K562 (cell line): ENCODE results near the gene CCDC27. TPM values are rescaled to one million over a fixed set of nuclear protein-coding genes. Genes with fewer than 3 reads are reported as not detected.

Source experiments
- ATAC-seq: fragments of 200-7000 bp; cut with Tn5 transposase; 3 replicates; pipeline ENCODE4 v1.9.1; 2020; ENCODE audit warnings: moderate library complexity
- BruUV-seq: library from RNA; stranded (reverse); fragments of 400-500 nt; replicated peaks from 2 replicates; lab custom pipeline; 2021; lab: Mats Ljungman, UMichigan
- CTCF ChIA-PET: fragments of 300-600 bp; formaldehyde crosslinking; extraction: SDS; loops from one replicate; lab custom pipeline; 2021; ENCODE audit warnings: low intra/inter-chr PET ratio; lab: Yijun Ruan, JAX
- POLR2A ChIA-PET: fragments of 300-600, 350-650 bp; sonication (Branson Sonifier 250); formaldehyde crosslinking; extraction: SDS; loops from one replicate; lab custom pipeline; 2021; ENCODE audit warnings: antibody characterized with exemption, inconsistent platforms; lab: Yijun Ruan, JAX
- DNase-seq, 4 experiments: peaks; one replicate each; pipeline versions ENCODE4 v3.0.0 to v3.0.0-alpha.2; 2011 to 2018; ENCODE audit warnings: low spot score in 3 of 4, mixed read lengths in 3 of 4; ENCODE audit errors: extremely low read depth in 1 of 4
- FAIRE-seq: peaks from 2 replicates; lab custom pipeline; 2011; peaks lifted over from hg19 to GRCh38; lab: Jason Lieb, UNC
- H2AFZ ChIP-seq: 2 replicates; pipeline ENCODE4 v1.6.0; 2011; ENCODE audit warnings: low read depth, low read length, control low read depth, inconsistent platforms
- H3K27ac ChIP-seq: fragments of 200-600 bp; 3 replicates; pipeline ENCODE4 v1.8.0; 2011; ENCODE audit warnings: low read depth, mild to moderate bottlenecking, control low read depth, inconsistent platforms, low read length, moderate library complexity, mixed read lengths; ENCODE audit errors: extremely low read depth
- H3K27me3 ChIP-seq, 2 experiments: fragments of 300-600 bp in 1 of 2; 2 replicates in 1 of 2; 3 replicates in 1 of 2; pipeline versions ENCODE4 v1.6.0 to v1.8.0; 2011; ENCODE audit warnings: inconsistent platforms in 2 of 2, low read length in 2 of 2, mild to moderate bottlenecking in 1 of 2, mixed read lengths in 1 of 2, moderate library complexity in 1 of 2; ENCODE audit not compliant: control insufficient read depth in 2 of 2, insufficient read depth in 2 of 2
- H3K36me3 ChIP-seq: fragments of 300-600 bp; 3 replicates; pipeline ENCODE4 v1.8.0; 2011; ENCODE audit warnings: mild to moderate bottlenecking, low read length, inconsistent platforms; ENCODE audit not compliant: control insufficient read depth, insufficient read depth
- H3K4me1 ChIP-seq, 2 experiments: fragments of 200-600 bp in 1 of 2; replicated peaks in 1 of 2; 2 replicates in 1 of 2; 3 replicates in 1 of 2; pipeline versions ENCODE4 v1.5.1 to v1.8.0; 2011; ENCODE audit warnings: inconsistent platforms in 2 of 2, low read length in 2 of 2, mild to moderate bottlenecking in 1 of 2, mixed read lengths in 1 of 2, moderate library complexity in 1 of 2; ENCODE audit not compliant: control insufficient read depth in 2 of 2, insufficient read depth in 2 of 2
- H3K4me2 ChIP-seq: 2 replicates; pipeline ENCODE4 v1.6.1; 2011; ENCODE audit warnings: low read length, control low read depth, inconsistent platforms, mixed read lengths; ENCODE audit not compliant: insufficient read depth
- H3K4me3 ChIP-seq: fragments of 200-600 bp; sonication (generic), shearing (Covaris generic); 2 replicates; pipeline ENCODE4 v1.5.1; 2016; ENCODE audit warnings: control low read depth, inconsistent platforms
- H3K79me2 ChIP-seq: fragments of 200-600 bp; 3 replicates; pipeline ENCODE4 v1.8.0; 2011; ENCODE audit warnings: low read length, inconsistent platforms; ENCODE audit not compliant: control insufficient read depth, insufficient read depth
- H3K9ac ChIP-seq, 2 experiments: 2 replicates each; pipeline versions ENCODE4 v1.6.0 to v1.6.1; 2011; ENCODE audit warnings: low read depth in 2 of 2, low read length in 2 of 2, control low read depth in 1 of 2, inconsistent platforms in 1 of 2, mild to moderate bottlenecking in 1 of 2, mixed read lengths in 1 of 2; ENCODE audit not compliant: insufficient read depth in 1 of 2
- H3K9me1 ChIP-seq: one replicate; pipeline ENCODE4 v1.6.0; 2011; ENCODE audit warnings: inconsistent platforms, mild to moderate bottlenecking, low read length, moderate library complexity; ENCODE audit not compliant: control insufficient read depth, insufficient read depth
- H3K9me3 ChIP-seq: replicated peaks from 2 replicates; pipeline ENCODE4 v1.5.1; 2011; ENCODE audit warnings: low read depth, low read length, inconsistent platforms; ENCODE audit not compliant: control insufficient read depth, insufficient read depth
- H4K20me1 ChIP-seq: replicated peaks from 2 replicates; pipeline ENCODE4 v1.6.1; 2011; ENCODE audit warnings: low read length, inconsistent platforms, mixed read lengths; ENCODE audit not compliant: control insufficient read depth, insufficient read depth
- ARID1B ChIP-seq: fragments of 450-650 bp; IDR thresholded peaks from 2 replicates; pipeline ENCODE4 v1.6.1; 2016; ENCODE audit warnings: antibody characterized with exemption, mild to moderate bottlenecking, inconsistent platforms
- CBX8 ChIP-seq: fragments of 200-600 bp; sonication (generic); IDR thresholded peaks from 2 replicates; pipeline ENCODE4 v1.6.1; 2012; ENCODE audit warnings: borderline replicate concordance, mixed run types, low read depth, mild to moderate bottlenecking, moderate library complexity, mixed read lengths, low read length, control low read depth, inconsistent platforms; ENCODE audit not compliant: poor library complexity, severe bottlenecking; ENCODE audit errors: extremely low read depth
- CHAMP1 ChIP-seq: fragments of 450-650 bp; IDR thresholded peaks from 2 replicates; pipeline ENCODE4 v1.6.1; 2016; ENCODE audit warnings: mild to moderate bottlenecking
- CHD1 ChIP-seq: fragments of 200-600 bp; sonication (generic); IDR thresholded peaks from one replicate; pipeline ENCODE4 v1.6.1; 2012; ENCODE audit warnings: mild to moderate bottlenecking, moderate library complexity, low read length, inconsistent platforms
- CREBBP ChIP-seq: IDR thresholded peaks from one replicate; pipeline ENCODE4 v1.6.1; 2012; ENCODE audit warnings: low read depth, mild to moderate bottlenecking, control low read depth, inconsistent platforms, low read length
- IRF2 ChIP-seq: sonication (generic); formaldehyde crosslinking; IDR thresholded peaks from 2 replicates; pipeline ENCODE4 v1.8.1; 2022; ENCODE audit warnings: mild to moderate bottlenecking, missing genetic modification reagents
- JUND ChIP-seq, 2 experiments: IDR thresholded peaks; 2 replicates in 1 of 2; 3 replicates in 1 of 2; pipeline ENCODE4 v1.6.1; 2011; ENCODE audit warnings: borderline replicate concordance in 2 of 2, low read depth in 2 of 2, low read length in 2 of 2, improper control_type of control experiment in 1 of 2, missing biosample characterization in 1 of 2, missing genetic modification characterization in 1 of 2, missing genetic modification reagents in 1 of 2
- MAFK ChIP-seq: IDR thresholded peaks from 2 replicates; pipeline ENCODE4 v1.6.1; 2011; ENCODE audit warnings: low read length, improper control_type of control experiment
- MAZ ChIP-seq, 2 experiments: fragments of 450-650 bp in 1 of 2; sonication (generic) in 1 of 2; formaldehyde crosslinking; IDR thresholded peaks in 1 of 2; conservative IDR thresholded peaks in 1 of 2; 2 replicates each; pipeline versions ENCODE4 v1.4.0 to v1.5.0; 2020; ENCODE audit warnings: mild to moderate bottlenecking in 1 of 2, missing genetic modification reagents in 1 of 2
- POLR2A ChIP-seq: fragments of 450-650 bp; conservative IDR thresholded peaks from 2 replicates; pipeline ENCODE4 v1.6.1; 2016
- POLR3A ChIP-seq: IDR thresholded peaks from 2 replicates; pipeline ENCODE4 v1.6.1; 2011; ENCODE audit warnings: borderline replicate concordance, mild to moderate bottlenecking, moderate library complexity; ENCODE audit not compliant: insufficient read length, insufficient read depth; ENCODE audit errors: extremely low read depth
- RB1 ChIP-seq: fragments of 450-650 bp; IDR thresholded peaks from 2 replicates; pipeline ENCODE4 v1.6.1; 2017; ENCODE audit warnings: low read depth, mild to moderate bottlenecking
- RFX7 ChIP-seq: fragments of 250-450 bp; sonication (Bioruptor Pico); IDR thresholded peaks from 2 replicates; pipeline ENCODE4 v1.5.1; 2021; ENCODE audit warnings: mild to moderate bottlenecking
- ZNF121 ChIP-seq: sonication (generic); formaldehyde crosslinking; conservative IDR thresholded peaks from 2 replicates; pipeline ENCODE4 v1.8.0; 2022; ENCODE audit warnings: missing genetic modification reagents
- ZNF740 ChIP-seq, 3 experiments: fragments of 200-800 bp in 1 of 3; sonication (Bioruptor generic) in 1 of 3; sonication (generic) in 1 of 3; formaldehyde crosslinking in 1 of 3; IDR thresholded peaks; 2 replicates each; pipeline versions ENCODE4 v1.6.1 to v1.8.0; 2016 to 2022; ENCODE audit warnings: mild to moderate bottlenecking in 2 of 3, missing compliant biosample characterization in 2 of 3, missing genetic modification characterization in 2 of 3, missing genetic modification reagents in 1 of 3
- ZNF780A ChIP-seq: fragments of 250-450 bp; sonication (Bioruptor Pico); IDR thresholded peaks from 2 replicates; pipeline ENCODE4 v1.5.0; 2021; ENCODE audit warnings: mild to moderate bottlenecking
- WGBS: fragments of 100-300 bp; shearing (Covaris generic); methylation state at CpG from one replicate; pipeline ENCODE4 v1.1.6; 2016; ENCODE audit warnings: low coverage, mixed read lengths; ENCODE audit not compliant: insufficient coverage; ENCODE audit errors: missing lambda C conversion rate; 5-methylcytosine and 5-hydroxymethylcytosine counted together
- in situ Hi-C: fragments of 300-500 bp; cut with MboI; formaldehyde crosslinking; loops from 4 replicates; pipeline ENCODE4 v1.15.0; 2018; ENCODE audit warnings: inconsistent platforms, mixed read lengths
- intact Hi-C: fragments of 100-400 bp; cut with micrococcal nuclease; formaldehyde crosslinking; loops from 2 replicates; pipeline ENCODE4 v1.14.2; 2022
- polyA plus RNA-seq, 8 experiments: library from polyadenylated mRNA; depleted of rRNA in 4 of 8; stranded (reverse) in 5 of 8; unstranded in 3 of 8; fragments of >200 nt; fragmentation: Nextera tagmentation in 2 of 8; fragmentation: Illumina TruSeq in 1 of 8; extraction: Ambion mirVana in 2 of 8; extraction: Trizol in 1 of 8; gene quantifications; 2 replicates each; pipeline versions ENCODE4 v1.2.1 to v1.2.3, GENCODE V29; 2011 to 2014; ENCODE audit warnings: inconsistent platforms in 1 of 8, missing spikeins in 1 of 8
- total RNA-seq, 7 experiments: library from RNA; depleted of rRNA in 6 of 7; stranded (reverse); fragments of >200 nt in 6 of 7; fragmentation: Illumina TruSeq in 2 of 7; extraction: Trizol in 2 of 7; gene quantifications; 2 replicates each; pipeline versions ENCODE4 v1.2.1 to v1.2.3, GENCODE V29; 2011 to 2021; ENCODE audit warnings: low replicate concordance in 1 of 7

CCDC27 gene
- total and polyA plus RNA-seq, 9 of the 15 experiments (the other 6 are each of a cell fraction or from before 2014, with no cell fraction given), result 0.01 to 0.04 TPM; not detected in 7

- peak within 1 kb of the TSS; percentile 88 for H2AFZ ChIP-seq
- H3K27me3 ChIP-seq, result no peaks in the 10 kb centered on the region
- H4K20me1 ChIP-seq, result peaks cover 11% of the 10 kb centered on the region; the same call in 1 of the 2 replicates
- peak within 1 kb of the TSS; percentile 61 for H3K27ac ChIP-seq
- DNase-seq (peak; percentile 95 to 98 (median 97)), FAIRE-seq (peak; percentile 88), ATAC-seq (peak; percentile 98)
- 1% methylated on average over 56 of the region's 60 CpGs for WGBS
- no peaks in the 10 kb centered on the region for H3K9me3 ChIP-seq
- H3K36me3 ChIP-seq, result peaks cover 12% of the 10 kb centered on the region; the same call in 2 of the 3 replicates
- H3K4me1 ChIP-seq, result peaks cover 25 to 39% of the 10 kb centered on the region in 2 experiments
- CTCF ChIA-PET, result interaction anchor here (0.7 kb wide), 1 partner anchor 313 kb away, joined by 4 read pairs; no protein-coding TSS in a partner anchor
- TSS peak; percentile 81 for BruUV-seq
- intact Hi-C loops (loop anchor here (1.0 kb wide), 1 partner anchor 104 kb away; the partner anchor contains the start of gene C1orf174), in situ Hi-C loops (no loop called here)
- POLR2A ChIA-PET, result interaction anchor here (0.5 to 4.6 kb wide), 16 partner anchors 9 to 1704 kb away, joined by 3 to 41 read pairs (median 4); partner anchors contain the start of gene C1orf174
- H3K9me1 ChIP-seq, result peaks cover 5% of the 10 kb centered on the region
- peak within 1 kb of the TSS; percentile 74 to 98 for H3K9ac ChIP-seq
- peak within 1 kb of the TSS; percentile 89 for H3K4me2 ChIP-seq
- H3K79me2 ChIP-seq, result peaks cover 47% of the 10 kb centered on the region
- H3K4me3 ChIP-seq, result peak within 1 kb of the TSS; percentile 82
- TF ChIP-seq RB1, result peak; percentile 93
- peak; percentile 38 for TF ChIP-seq CHD1
- TF ChIP-seq MAFK, result peak; percentile 58
- TF ChIP-seq IRF2 (CRISPR knock-in tag), result no peak
- no peak for TF ChIP-seq ZNF121 (CRISPR knock-in tag)
- TF ChIP-seq JUND (IDR thresholded peaks at IDR 0.05; ENCODE audit: borderline replicate concordance, low read depth, low read length), result peak; percentile 80
- no peak; the same call in 2 of the 3 replicates for TF ChIP-seq JUND (tag; IDR thresholded peaks at IDR 0.05; ENCODE audit: borderline replicate concordance, low read depth, low read length)
- 0 out of 2 replicates have a peak, but pooled peaks have one; percentile 15 for TF ChIP-seq ZNF740 (CRISPR knock-in tag; IDR thresholded peaks at IDR 0.05)
- no peak; a peak in 1 of 4 replicates for TF ChIP-seq ZNF740 (tag; IDR thresholded peaks at IDR 0.05)
- no peak for TF ChIP-seq ZNF780A (CRISPR knock-in tag)
- TF ChIP-seq RFX7 (CRISPR knock-in tag), result no peak
- no peak for TF ChIP-seq POLR3A
- TF ChIP-seq MAZ (CRISPR knock-in tag; conservative IDR thresholded peaks at IDR 0.05 in 1 of 2, IDR thresholded peaks at IDR 0.05 in 1 of 2), result peak; percentile 100
- no peak; the same call in 1 of the 2 replicates for TF ChIP-seq ARID1B
- TF ChIP-seq CHAMP1, result no peak
- TF ChIP-seq CREBBP, result no peak
- no peak for TF ChIP-seq CBX8
- TF ChIP-seq POLR2A, result peak; percentile 82
These were observed 44.2 kb downstream of the CCDC27 start, which contains the start of gene LRRC47 for GRCh38 chr1:3796215-3797061. Gene LRRC47 (minus strand): TSS chr1:3796498. CDS start chr1:3796476, 22 bp downstream.
